Ascending aorta (tissue), 2 donors: ENCODE results near the gene EIF3C. TPM values are rescaled to one million over a fixed set of nuclear protein-coding genes. Genes with fewer than 3 reads are reported as not detected.
"Not testable (repeated sequence)": the region's sequence is repeated elsewhere in the genome, so short reads cannot be mapped to it uniquely, and the experiment has no call there.

ENCODE experiments used
- DNase-seq, 2 donors: peaks; one replicate each; pipeline ENCODE4 v3.0.0-alpha.2; 2019; ENCODE audit warnings: low spot score in 2 of 2
- H3K27ac ChIP-seq, 2 donors: fragments of 200-600 bp; sonication (generic); one replicate each; pipeline ENCODE4 v1.5.1; 2016 to 2017; ENCODE audit warnings: mild to moderate bottlenecking in 1 of 2
- H3K27me3 ChIP-seq: fragments of 200-600 bp; sonication (generic); one replicate; pipeline ENCODE4 v1.5.1; 2017
- H3K36me3 ChIP-seq, 2 donors: fragments of 200-600 bp; sonication (generic); one replicate each; pipeline ENCODE4 v1.5.1; 2016
- H3K4me1 ChIP-seq, 2 donors: fragments of 200-600 bp; sonication (generic); one replicate each; pipeline ENCODE4 v1.5.1; 2016 to 2017; ENCODE audit warnings: mild to moderate bottlenecking in 1 of 2
- H3K4me3 ChIP-seq, 2 donors: fragments of 200-600 bp; sonication (generic); one replicate each; pipeline ENCODE4 v1.5.1; 2016 to 2017; ENCODE audit warnings: mild to moderate bottlenecking in 1 of 2
- H3K9me3 ChIP-seq, 2 donors: fragments of 200-600 bp; sonication (generic); one replicate each; pipeline ENCODE4 v1.5.1; 2016
- intact Hi-C: fragments of 100-400 bp; cut with DNase I; formaldehyde crosslinking; loops from one replicate; pipeline ENCODE4 v1.15.1; 2023
- total RNA-seq: library from RNA; depleted of rRNA; stranded (reverse); fragments of >200 nt; gene quantifications from one replicate; pipeline ENCODE4 v1.1.0, GENCODE V29; 2016

The EIF3C gene, protein sequence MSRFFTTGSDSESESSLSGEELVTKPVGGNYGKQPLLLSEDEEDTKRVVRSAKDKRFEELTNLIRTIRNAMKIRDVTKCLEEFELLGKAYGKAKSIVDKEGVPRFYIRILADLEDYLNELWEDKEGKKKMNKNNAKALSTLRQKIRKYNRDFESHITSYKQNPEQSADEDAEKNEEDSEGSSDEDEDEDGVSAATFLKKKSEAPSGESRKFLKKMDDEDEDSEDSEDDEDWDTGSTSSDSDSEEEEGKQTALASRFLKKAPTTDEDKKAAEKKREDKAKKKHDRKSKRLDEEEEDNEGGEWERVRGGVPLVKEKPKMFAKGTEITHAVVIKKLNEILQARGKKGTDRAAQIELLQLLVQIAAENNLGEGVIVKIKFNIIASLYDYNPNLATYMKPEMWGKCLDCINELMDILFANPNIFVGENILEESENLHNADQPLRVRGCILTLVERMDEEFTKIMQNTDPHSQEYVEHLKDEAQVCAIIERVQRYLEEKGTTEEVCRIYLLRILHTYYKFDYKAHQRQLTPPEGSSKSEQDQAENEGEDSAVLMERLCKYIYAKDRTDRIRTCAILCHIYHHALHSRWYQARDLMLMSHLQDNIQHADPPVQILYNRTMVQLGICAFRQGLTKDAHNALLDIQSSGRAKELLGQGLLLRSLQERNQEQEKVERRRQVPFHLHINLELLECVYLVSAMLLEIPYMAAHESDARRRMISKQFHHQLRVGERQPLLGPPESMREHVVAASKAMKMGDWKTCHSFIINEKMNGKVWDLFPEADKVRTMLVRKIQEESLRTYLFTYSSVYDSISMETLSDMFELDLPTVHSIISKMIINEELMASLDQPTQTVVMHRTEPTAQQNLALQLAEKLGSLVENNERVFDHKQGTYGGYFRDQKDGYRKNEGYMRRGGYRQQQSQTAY
- total RNA-seq: 356 TPM

DNA sequence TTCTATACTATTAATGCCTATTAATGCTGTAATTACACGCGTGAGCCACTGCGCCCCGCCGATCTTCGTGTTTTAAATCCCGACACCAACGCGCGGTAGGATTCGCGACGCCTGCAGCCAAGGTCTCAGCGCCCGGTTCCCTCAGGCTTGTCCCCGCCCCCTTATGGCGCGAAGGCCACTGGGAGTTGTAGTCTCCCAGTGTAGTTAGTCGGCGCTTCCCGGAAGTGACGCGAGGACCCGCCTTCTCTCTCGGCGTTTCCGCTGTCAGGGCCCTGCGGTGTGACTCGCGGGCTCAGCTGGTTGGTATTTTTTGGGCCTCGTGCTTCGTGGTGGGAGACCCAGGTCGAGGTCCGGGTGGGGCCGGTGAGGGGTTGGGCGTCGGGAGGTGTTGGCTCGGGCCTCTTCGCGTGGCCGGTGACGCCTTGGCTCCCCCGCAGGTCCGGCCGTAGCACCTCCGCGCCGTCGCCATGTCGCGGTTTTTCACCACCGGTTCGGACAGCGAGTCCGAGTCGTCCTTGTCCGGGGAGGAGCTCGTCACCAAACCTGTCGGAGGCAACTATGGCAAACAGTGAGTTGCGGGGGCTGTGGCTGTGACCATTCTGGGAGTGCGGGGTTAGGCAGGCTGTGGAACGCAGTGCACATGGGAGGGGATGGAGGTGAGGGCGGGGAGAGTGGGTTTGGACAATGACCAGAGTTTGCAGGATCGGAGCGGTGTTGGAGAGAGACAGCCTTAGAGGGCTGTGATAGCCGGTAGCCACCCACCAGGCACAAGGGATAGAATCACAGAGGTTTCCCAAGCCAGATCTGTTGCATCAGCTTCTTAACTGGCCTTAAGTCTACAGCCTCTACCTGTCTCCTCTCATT, at the start of gene EIF3C:
EIF3C (plus strand) TSS at position 245 of the 864 bp plus-strand sequence; CDS start at position 468, 223 bp downstream.
- intact Hi-C loops, H3K4me1 ChIP-seq, H3K27ac ChIP-seq, H3K9me3 ChIP-seq, H3K4me3 ChIP-seq, DNase-seq, H3K36me3 ChIP-seq, H3K27me3 ChIP-seq: not testable (repeated sequence)

DNA sequence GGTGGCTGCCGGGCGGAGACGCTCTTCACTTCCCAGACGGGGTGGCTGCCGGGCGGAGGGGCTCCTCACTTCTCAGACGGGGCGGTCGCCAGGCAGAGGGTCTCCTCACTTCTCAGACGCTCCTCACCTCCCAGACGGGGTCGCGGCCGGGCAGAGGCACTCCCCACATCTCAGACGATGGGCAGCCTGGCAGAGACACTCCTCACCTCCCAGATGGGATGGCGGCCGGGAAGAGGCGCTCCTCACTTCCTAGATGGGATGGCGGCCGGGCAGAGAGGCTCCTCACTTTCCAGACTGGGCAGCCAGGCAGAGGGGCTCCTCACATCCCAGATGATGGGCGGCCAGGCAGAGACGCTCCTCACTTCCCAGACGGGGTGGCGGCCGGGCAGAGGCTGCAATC, 45.0 kb upstream of the EIF3C start:
- DNase-seq, H3K4me1 ChIP-seq, H3K27ac ChIP-seq, H3K9me3 ChIP-seq, H3K36me3 ChIP-seq, H3K4me3 ChIP-seq, intact Hi-C loops, H3K27me3 ChIP-seq: not testable (repeated sequence)

DNA sequence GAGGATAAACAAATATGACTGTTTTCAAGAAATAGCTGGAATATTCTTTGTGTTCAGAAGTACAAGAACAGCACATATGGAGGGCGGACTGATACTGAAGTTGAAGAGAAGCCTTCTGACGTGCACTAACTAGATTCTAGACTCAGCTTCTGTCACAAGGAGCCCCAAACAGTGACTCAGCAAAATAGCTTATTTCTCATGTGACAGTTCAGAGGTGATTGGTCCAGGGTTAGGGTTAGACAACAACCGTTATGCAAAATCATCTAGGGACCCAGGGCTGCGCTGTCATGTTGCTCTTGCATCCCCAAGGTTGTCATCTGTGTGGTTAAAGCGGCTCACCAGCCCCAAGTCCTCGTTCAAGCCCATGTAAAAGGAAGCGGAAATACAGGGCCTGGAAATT, 43.8 kb upstream of the EIF3C start:
- H3K36me3 ChIP-seq, H3K4me3 ChIP-seq, intact Hi-C loops, H3K4me1 ChIP-seq, DNase-seq, H3K9me3 ChIP-seq, H3K27me3 ChIP-seq, H3K27ac ChIP-seq: not testable (repeated sequence)

DNA sequence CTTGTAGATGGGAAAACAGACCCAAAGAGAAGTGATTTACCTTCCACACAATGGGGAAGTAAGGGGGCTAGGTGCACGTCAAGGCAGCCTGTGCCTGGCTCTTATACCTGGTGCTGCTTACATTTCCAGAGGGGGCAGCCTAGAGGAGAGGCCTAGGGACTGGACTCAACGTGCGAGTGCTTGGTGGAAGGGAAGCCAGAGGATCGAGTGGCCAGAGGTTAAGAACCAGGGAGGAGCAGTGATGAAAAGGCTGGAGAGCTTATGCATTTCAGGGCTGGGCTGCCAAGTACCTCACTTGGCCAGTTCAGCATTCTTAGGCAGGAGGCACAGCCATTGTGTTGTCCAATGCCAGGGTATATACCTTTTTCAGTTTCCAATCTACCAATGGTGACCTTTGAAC, 43.1 kb upstream of the EIF3C start:
- not testable (repeated sequence) for H3K4me3 ChIP-seq, DNase-seq

DNA sequence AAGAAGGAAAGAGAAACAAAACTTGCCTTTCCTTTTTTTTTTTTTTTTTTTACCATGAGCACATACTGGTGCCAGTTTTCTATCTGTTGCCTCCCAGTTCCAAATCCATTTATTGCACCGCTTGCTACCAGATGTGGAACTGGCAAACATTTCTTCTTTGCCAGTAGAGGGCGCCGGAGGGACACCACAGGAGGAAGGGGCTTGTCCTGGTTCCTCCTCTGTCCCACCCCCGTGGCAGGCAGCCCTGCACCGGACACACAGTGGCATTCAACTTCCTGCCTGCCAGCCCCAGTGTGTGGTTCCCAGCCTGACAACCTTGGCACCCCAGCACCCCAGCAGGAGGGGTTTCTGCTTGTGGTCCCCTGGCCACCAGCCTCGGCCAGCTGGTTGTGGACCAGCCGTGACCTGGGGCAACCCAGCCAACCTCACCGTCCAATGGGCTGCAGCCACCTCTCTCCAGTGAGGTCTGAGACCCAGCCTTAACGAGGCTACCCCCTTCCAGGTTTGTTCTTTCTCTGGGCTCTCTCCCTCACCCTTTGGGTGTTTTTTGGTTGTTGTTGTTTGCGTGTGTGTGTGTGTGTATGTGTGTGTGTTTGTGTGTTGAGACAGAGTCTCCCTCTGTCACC, 22.8 kb upstream of the EIF3C start:
- H3K36me3 ChIP-seq, H3K27ac ChIP-seq, H3K4me3 ChIP-seq, DNase-seq, intact Hi-C loops, H3K27me3 ChIP-seq, H3K4me1 ChIP-seq, H3K9me3 ChIP-seq: not testable (repeated sequence)

More for the DNA sequence above, 43.1 kb upstream of the EIF3C start:
- H3K27me3 ChIP-seq, H3K9me3 ChIP-seq, H3K4me1 ChIP-seq, H3K27ac ChIP-seq, H3K36me3 ChIP-seq, intact Hi-C loops: not testable (repeated sequence)

DNA sequence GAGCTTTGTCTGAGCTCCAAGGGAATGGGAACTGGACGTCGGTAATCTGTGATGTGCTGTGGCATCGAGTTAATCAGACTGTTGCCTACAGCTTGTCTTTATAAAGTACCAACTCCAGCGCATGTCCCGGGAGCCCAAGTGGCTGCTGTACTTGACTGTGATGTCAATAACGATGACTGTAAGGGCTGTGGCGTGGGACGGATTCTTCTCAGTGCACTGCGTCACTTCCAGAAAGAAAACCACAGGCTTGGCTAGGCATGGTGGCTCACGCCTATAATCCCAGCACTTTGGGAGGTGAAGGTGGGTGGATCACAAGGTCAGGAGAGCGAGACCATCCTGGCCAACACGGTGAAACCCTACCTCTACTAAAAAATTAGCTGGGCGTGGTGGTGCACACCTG, 21.8 kb upstream of the EIF3C start:
- H3K9me3 ChIP-seq, H3K4me3 ChIP-seq, intact Hi-C loops, H3K27ac ChIP-seq, H3K4me1 ChIP-seq, DNase-seq, H3K36me3 ChIP-seq, H3K27me3 ChIP-seq: not testable (repeated sequence)

DNA sequence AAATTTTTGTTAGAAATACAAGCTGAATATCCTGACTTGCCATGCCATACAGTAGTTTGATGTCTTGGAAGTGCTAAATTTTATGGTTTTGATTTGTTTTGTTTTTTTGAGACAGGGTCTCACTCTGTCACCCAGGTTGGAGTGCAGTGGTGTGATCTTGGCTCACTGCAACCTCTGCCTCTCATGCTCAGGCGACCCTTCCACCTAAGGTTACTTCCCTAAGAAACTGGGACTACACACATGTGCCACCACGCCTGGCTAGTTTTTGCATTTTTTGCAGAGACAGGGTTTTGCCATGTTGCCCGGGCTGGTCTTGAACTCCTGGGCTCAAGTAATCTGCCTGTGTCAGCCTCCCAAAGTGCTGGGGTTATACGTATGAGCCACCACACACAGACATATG, 19.5 kb upstream of the EIF3C start:
- DNase-seq, H3K4me3 ChIP-seq, H3K27me3 ChIP-seq, H3K4me1 ChIP-seq, H3K36me3 ChIP-seq, intact Hi-C loops, H3K9me3 ChIP-seq, H3K27ac ChIP-seq: not testable (repeated sequence)

DNA sequence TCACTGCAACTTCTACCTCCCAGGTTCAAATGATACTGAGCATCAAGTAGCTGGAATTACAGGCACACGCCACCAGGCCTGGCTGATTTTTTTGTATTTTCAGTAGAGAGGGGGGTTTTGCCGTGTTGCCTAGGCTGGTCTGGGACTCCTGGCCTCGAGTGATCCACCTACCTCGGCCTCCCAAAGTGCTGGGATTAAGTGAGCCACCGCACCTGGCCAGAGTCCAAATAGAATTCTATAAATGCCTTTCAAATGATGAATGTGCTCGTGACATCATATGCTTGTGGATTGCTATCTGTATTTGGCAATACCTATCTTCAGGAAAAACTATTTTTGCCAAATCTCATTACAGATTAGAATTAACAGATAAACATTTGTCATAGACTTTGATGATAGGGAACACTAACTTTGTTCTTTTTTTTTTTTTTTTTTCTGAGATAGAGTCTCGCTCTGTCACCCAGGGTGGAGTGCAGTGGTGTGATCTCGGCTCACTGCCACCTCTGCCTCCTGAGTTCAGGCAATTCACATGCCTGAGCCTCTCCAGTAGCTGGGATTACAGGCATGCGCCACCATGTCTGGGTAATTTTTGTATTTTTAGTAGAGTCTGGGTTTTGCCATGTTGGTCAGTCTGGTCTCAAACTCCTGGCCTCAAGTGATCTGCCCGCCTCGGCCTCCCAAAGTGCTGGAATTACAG, 17.9 kb upstream of the EIF3C start:
- DNase-seq, H3K36me3 ChIP-seq, H3K27me3 ChIP-seq, H3K9me3 ChIP-seq, H3K27ac ChIP-seq, H3K4me3 ChIP-seq, H3K4me1 ChIP-seq, intact Hi-C loops: not testable (repeated sequence)

DNA sequence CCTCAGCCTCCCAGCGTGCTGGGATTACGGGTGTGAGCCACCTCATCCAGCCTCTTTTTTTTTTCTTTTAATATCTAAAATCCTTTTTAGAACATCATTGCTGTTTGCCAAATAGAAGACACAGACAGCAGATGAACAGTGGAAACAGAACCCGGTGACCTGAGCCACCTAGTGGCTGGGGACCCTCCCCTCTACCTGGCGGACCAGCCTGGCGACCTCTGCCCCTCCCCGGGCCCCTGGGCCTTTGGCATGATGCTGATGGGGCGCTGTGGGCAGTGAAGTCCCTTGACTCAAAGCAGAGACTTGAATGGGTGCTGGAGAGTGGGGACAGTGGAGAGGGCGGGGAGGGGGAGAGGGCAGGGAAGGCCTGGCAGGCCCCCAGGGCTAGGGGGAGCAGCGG, 11.5 kb upstream of the EIF3C start:
- H3K27ac ChIP-seq, H3K27me3 ChIP-seq, intact Hi-C loops, H3K4me3 ChIP-seq, DNase-seq, H3K9me3 ChIP-seq, H3K4me1 ChIP-seq, H3K36me3 ChIP-seq: not testable (repeated sequence)

DNA sequence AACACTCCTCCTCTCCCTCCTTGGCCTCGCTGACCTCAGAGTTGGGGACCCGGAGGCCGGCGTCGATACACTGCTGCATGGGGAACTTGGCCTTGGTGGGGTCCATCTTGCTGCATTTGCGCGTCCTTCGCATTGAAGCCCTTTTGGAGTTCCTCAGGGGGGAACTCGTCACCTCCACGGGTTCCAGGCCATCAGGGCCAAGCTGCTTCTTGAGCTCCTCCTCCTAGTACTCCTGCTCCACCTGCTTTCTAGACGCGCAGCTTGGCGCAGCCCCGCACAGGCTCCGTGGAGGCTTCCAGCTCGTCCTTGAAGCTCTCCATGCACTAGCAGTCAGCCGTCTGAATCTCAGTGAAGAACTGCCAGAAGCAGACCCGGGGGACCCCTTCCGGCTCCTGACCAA, 10.9 kb upstream of the EIF3C start:
- H3K36me3 ChIP-seq, H3K4me3 ChIP-seq, H3K4me1 ChIP-seq, intact Hi-C loops, H3K27ac ChIP-seq, H3K27me3 ChIP-seq, H3K9me3 ChIP-seq, DNase-seq: not testable (repeated sequence)

DNA sequence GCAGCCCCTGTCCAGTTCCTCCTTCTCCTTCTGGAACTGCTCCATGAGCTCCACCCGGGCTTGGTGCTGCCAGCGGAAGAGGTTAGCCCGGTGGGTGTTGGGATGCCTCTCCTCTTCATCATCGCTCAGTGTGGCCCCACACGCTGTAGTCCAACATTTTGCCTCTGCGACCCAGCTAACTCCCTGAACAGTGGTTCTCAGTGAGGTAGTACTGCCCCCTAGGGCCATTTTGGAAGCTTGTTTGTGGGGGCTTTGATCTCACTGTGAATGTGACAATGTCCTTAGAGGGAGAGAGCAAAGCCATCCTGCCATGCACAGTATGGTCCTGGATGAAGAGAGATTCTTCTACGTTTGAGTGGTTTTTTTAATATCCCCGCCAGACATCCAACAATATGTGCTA, 9.9 kb upstream of the EIF3C start:
- H3K9me3 ChIP-seq, H3K4me1 ChIP-seq, H3K4me3 ChIP-seq, H3K36me3 ChIP-seq, H3K27me3 ChIP-seq, H3K27ac ChIP-seq, intact Hi-C loops, DNase-seq: not testable (repeated sequence)

DNA sequence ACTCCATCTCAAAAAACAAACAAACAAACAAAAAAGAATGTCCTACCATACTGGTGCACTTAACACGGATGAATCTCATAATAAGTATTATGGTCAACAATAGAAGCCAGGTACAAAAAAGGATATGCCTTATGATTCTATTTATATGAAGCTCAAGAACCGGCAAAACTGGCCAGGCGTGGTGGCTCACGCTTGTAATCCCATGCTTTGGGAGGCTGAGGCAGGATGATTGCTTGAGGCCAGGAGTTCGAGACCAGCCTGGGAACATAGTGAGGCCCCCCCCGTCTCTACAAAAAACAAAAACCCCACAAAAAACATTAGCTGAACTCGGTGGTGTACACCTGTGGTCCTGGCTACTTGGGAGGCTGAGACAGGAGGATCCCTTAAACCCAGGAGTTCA, 7.0 kb upstream of the EIF3C start:
- H3K27me3 ChIP-seq, H3K4me1 ChIP-seq, H3K27ac ChIP-seq, H3K4me3 ChIP-seq, H3K36me3 ChIP-seq, intact Hi-C loops, DNase-seq, H3K9me3 ChIP-seq: not testable (repeated sequence)
